Transverse colon (tissue), 4 donors: Measurements from ENCODE around the gene SYT11. TPM values are rescaled to one million over a fixed set of nuclear protein-coding genes. Genes with fewer than 3 reads are reported as not detected.
A peak's percentile ranks its signal among the peaks of the same experiment; 100 is the strongest.

Experiments
- DNase-seq: peaks from one replicate; pipeline ENCODE4 v3.0.0-alpha.2; 2019
- H3K27ac ChIP-seq, 4 donors: fragments of 200-600 bp; sonication (generic); 2 replicates each; pipeline ENCODE4 v1.5.1; 2016 to 2018; ENCODE audit warnings: inconsistent platforms in 4 of 4
- H3K27me3 ChIP-seq: fragments of 200-600 bp; sonication (generic); 2 replicates; pipeline ENCODE4 v1.5.1; 2017; ENCODE audit warnings: inconsistent platforms
- H3K36me3 ChIP-seq, 4 donors: fragments of 200-600 bp; sonication (generic); 2 replicates each; pipeline ENCODE4 v1.5.1; 2017 to 2019; ENCODE audit warnings: inconsistent platforms in 4 of 4
- H3K4me1 ChIP-seq, 4 donors: fragments of 200-600 bp; sonication (generic); 2 replicates each; pipeline ENCODE4 v1.5.1; 2017 to 2020; ENCODE audit warnings: inconsistent platforms in 4 of 4
- H3K4me3 ChIP-seq, 4 donors: fragments of 200-600 bp; sonication (generic); 1 replicate in 1 of 4; 2 replicates in 3 of 4; pipeline versions ENCODE4 v1.5.1 to v1.6.1; 2017 to 2019; ENCODE audit warnings: inconsistent platforms in 4 of 4
- H3K9me3 ChIP-seq, 2 donors: fragments of 200-600 bp; sonication (generic); 2 replicates each; pipeline ENCODE4 v1.5.1; 2017 to 2019; ENCODE audit warnings: inconsistent platforms in 2 of 2
- CTCF ChIP-seq, 5 experiments: fragments of 200-600 bp in 3 of 5; fragments of 450-650 bp in 2 of 5; sonication (generic) in 3 of 5; IDR thresholded peaks; 1 replicate in 2 of 5; 2 replicates in 3 of 5; pipeline ENCODE4 v1.5.1; 2016 to 2017; ENCODE audit warnings: antibody characterized with exemption in 5 of 5, inconsistent platforms in 3 of 5, mild to moderate bottlenecking in 2 of 5, moderate library complexity in 1 of 5
- EP300 ChIP-seq: sonication (generic); formaldehyde crosslinking; IDR thresholded peaks from one replicate; pipeline ENCODE4 v1.6.1; 2017; ENCODE audit warnings: antibody characterized with exemption, low read depth
- POLR2A ChIP-seq: fragments of 450-650 bp; IDR thresholded peaks from one replicate; pipeline ENCODE4 v1.6.1; 2016; ENCODE audit warnings: antibody characterized with exemption, mild to moderate bottlenecking, moderate library complexity
- POLR2AphosphoS5 ChIP-seq, 3 donors: sonication (generic); formaldehyde crosslinking; IDR thresholded peaks; one replicate each; pipeline ENCODE4 v1.6.1; 2016; ENCODE audit warnings: antibody characterized with exemption in 3 of 3
- WGBS, 2 donors: methylation state at CpG; one replicate each; pipeline ENCODE4 v1.1.5; 2018; ENCODE audit warnings: low coverage in 1 of 2; 5-methylcytosine and 5-hydroxymethylcytosine counted together
- in situ Hi-C, 4 donors: fragments of 200-750 bp; cut with MboI; loops; one replicate each; pipeline versions ENCODE4 v1.15.0 to v1.15.1; 2017; ENCODE audit warnings: low sequenced_read_pairs in 3 of 4, low pct_ligation_motif_present in 1 of 4, low pct_unique_long_range_greater_than_20kb in 1 of 4
- intact Hi-C: fragments of 100-400 bp; cut with DNase I; formaldehyde crosslinking; loops from one replicate; pipeline ENCODE4 v1.15.1; 2023; ENCODE audit warnings: low total_unique reads
- small RNA-seq, 4 donors: library from RNA; depleted of rRNA; stranded (forward); fragments of <200 nt; gene quantifications; one replicate each; pipeline ENCODE3, GENCODE V24; 2016
- total RNA-seq, 4 donors: library from RNA; depleted of rRNA; stranded (reverse); fragments of >200 nt; gene quantifications; one replicate each; pipeline ENCODE4 v1.1.0, GENCODE V29; 2016

SYT11 gene
- total RNA-seq, 4 donors from 2014 or later: 2.2 to 5.9 (median 3.6) TPM

- intact Hi-C loops: no loop called here
- H3K4me1 ChIP-seq: peaks cover 30 to 57% (median 43%) of the 10 kb centered on the region in 4 donors
- no peak for DNase-seq
- H3K27ac ChIP-seq: peak overlapping the region; percentile 91 to 96 (median 94)
- H3K36me3 ChIP-seq: peaks cover 0 to 40% (median 18%) of the 10 kb centered on the region in 4 donors
- WGBS, 2 donors: 27% methylated on average over 1 of the region's 1 CpG; no CpG with 5 or more reads in 1 of the 2 donors
- H3K9me3 ChIP-seq: no peaks in the 10 kb centered on the region
- H3K4me3 ChIP-seq: peak overlapping the region in 1 of 4 donors; percentile 89
- TF ChIP-seq CTCF (IDR thresholded peaks at IDR 0.05): no peak
- no peak for TF ChIP-seq POLR2AphosphoS5 (IDR thresholded peaks at IDR 0.05)
- TF ChIP-seq POLR2A: no peak
- no peak for TF ChIP-seq EP300
- in situ Hi-C loops: loop anchor here in 2 of 4 donors (10.0 kb wide), 1 partner anchor 53 kb away; no protein-coding TSS in a partner anchor
- H3K27me3 ChIP-seq: no peaks in the 10 kb centered on the region
Observed at GRCh38 chr1:155932081-155932480, 72.7 kb downstream of the SYT11 start.

- WGBS, 2 donors: 57 to 66% methylated on average over 1 to 5 of the region's 5 CpGs
- H3K36me3 ChIP-seq: peaks cover 0 to 36% (median 15%) of the 10 kb centered on the region in 4 donors
- DNase-seq: no peak
- no peaks in the 10 kb centered on the region for H3K27me3 ChIP-seq
- TF ChIP-seq CTCF (IDR thresholded peaks at IDR 0.05): no peak
- no peak for TF ChIP-seq POLR2A
- no peak for TF ChIP-seq POLR2AphosphoS5 (IDR thresholded peaks at IDR 0.05)
- TF ChIP-seq EP300: no peak
- in situ Hi-C loops: loop anchor here in 2 of 4 donors (10.0 kb wide), 1 partner anchor 52 kb away; no protein-coding TSS in a partner anchor
- no peaks in the 10 kb centered on the region for H3K9me3 ChIP-seq
- peak overlapping the region; percentile 91 to 96 (median 94) for H3K27ac ChIP-seq
- intact Hi-C loops: no loop called here
- H3K4me3 ChIP-seq: peak overlapping the region in 3 of 4 donors; percentile 80 to 89 (median 80)
- peaks cover 30 to 57% (median 43%) of the 10 kb centered on the region in 4 donors for H3K4me1 ChIP-seq
Observed at GRCh38 chr1:155932487-155932886, 73.1 kb downstream of the SYT11 start.

GRCh38 chr1:155933591-155934096 lies 74.3 kb downstream of the SYT11 start:
- peaks cover 30 to 62% (median 45%) of the 10 kb centered on the region in 4 donors for H3K4me1 ChIP-seq
- no peaks in the 10 kb centered on the region for H3K27me3 ChIP-seq
- WGBS, 2 donors: 2% methylated on average over 9 to 10 of the region's 10 CpGs
- in situ Hi-C loops: loop anchor here in 2 of 4 donors (10.0 kb wide), 1 partner anchor 51 kb away; no protein-coding TSS in a partner anchor
- no peaks in the 10 kb centered on the region for H3K9me3 ChIP-seq
- H3K4me3 ChIP-seq: peak overlapping the region; percentile 80 to 89 (median 83)
- intact Hi-C loops: no loop called here
- TF ChIP-seq CTCF (IDR thresholded peaks at IDR 0.05) (no peak), POLR2A (no peak)
- DNase-seq: no peak
- peaks cover 0 to 24% (median 9%) of the 10 kb centered on the region in 4 donors for H3K36me3 ChIP-seq
- peak overlapping the region; percentile 91 to 96 (median 94) for H3K27ac ChIP-seq

DNA sequence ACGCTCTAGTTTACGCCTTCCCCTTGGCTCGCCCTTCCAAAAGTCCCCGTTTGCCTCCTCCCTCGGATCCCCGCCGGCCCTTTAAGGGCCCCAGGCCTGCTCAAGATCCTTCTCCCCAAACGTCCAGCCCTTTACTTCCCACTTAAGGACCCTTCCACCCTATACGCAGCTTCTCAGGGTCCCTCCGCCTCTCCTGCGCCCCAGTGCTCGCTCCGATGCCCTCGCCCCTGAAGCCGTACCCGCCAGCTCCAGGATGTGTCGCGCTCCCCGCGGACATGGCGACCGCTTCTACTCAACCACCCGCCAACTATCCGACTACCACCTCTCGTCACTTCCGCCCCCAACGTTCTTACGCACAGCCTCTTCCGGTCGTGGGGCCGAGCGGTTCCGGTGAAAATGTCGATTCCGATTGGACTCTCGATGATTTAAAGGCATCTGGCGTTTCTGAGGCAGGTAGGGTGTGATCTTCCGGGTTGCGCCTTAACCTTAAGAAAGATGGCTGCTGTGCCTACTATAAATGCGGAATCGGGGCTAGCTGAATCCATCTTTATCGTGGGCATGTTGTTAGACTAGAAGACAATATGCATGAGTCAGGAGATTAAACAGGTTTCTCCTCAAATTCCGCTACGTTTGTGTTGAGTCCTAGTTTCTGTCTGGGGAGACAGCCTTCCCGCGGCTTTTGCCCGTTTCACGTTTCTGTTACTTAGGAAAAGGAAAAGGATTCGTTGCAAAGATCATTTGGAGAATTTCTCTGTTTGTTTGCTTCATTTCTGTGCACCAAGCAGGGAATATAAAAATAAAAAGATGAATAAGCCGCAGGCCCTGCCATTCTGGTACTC lies 74.9 kb downstream of the SYT11 start, which contains the start of gene KHDC4:
Gene KHDC4 (minus strand): TSS at position 317 of the 839 bp plus-strand sequence. CDS start 40 bp downstream, at position 277.
- in situ Hi-C loops (loop anchor here in 2 of 4 donors (10.0 kb wide), 1 partner anchor 50 kb away; no protein-coding TSS in a partner anchor), intact Hi-C loops (no loop called here)
- no peaks in the 10 kb centered on the region for H3K9me3 ChIP-seq
- DNase-seq: peak; percentile 97
- TF ChIP-seq POLR2A: peak; percentile 100
- peak; percentile 99 to 100 (median 100) for TF ChIP-seq POLR2AphosphoS5 (IDR thresholded peaks at IDR 0.05)
- no peak for TF ChIP-seq EP300
- H3K27ac ChIP-seq: peak within 1 kb of the TSS; percentile 91 to 96 (median 94)
- peaks cover 0 to 18% (median 6%) of the 10 kb centered on the region in 4 donors for H3K36me3 ChIP-seq
- H3K27me3 ChIP-seq: no peaks in the 10 kb centered on the region
- H3K4me3 ChIP-seq: peak within 1 kb of the TSS; percentile 80 to 89 (median 83)
- 1 to 11% methylated on average over 9 to 50 of the region's 50 CpGs for WGBS, 2 donors
- H3K4me1 ChIP-seq: peaks cover 30 to 60% (median 42%) of the 10 kb centered on the region in 4 donors

Small RNA genes within 50 kb of the gene (small RNA-seq; reads per million reads assigned to genes)
- gene RF00015 (0 reads per million in 4 donors), gene SCARNA4 (0 reads per million in 4 donors), gene SNORA80E (79.9 to 321 (median 191) reads per million in 4 donors)

Other genes starting within 250 kb of the SYT11 start
- 10 to 100 TPM in 2 of 4 donors, 1 to 10 TPM in 1, not detected in 1; 6.0 to 17.0 (median 12.9) TPM for gene MSTO1, start 249.3 kb upstream of the SYT11 start, total RNA-seq
- gene YY1AP1, start 170.8 kb upstream of the SYT11 start, total RNA-seq: 100 to 1,000 TPM in 1 of 4 donors, 10 to 100 TPM in 3; 84.0 to 198 (median 92.1) TPM
- 100 to 1,000 TPM in 2 of 4 donors, 10 to 100 TPM in 2; 81.9 to 134 (median 106) TPM for gene DAP3, start 170.5 kb upstream of the SYT11 start, total RNA-seq
- gene GON4L, start 2.4 kb upstream of the SYT11 start, total RNA-seq: 10 to 100 TPM; 36.3 to 75.6 (median 45.6) TPM
- gene RIT1, start 51.8 kb downstream of the SYT11 start, total RNA-seq: 10 to 100 TPM in 3 of 4 donors, 1 to 10 TPM in 1; 6.4 to 23.7 (median 17.0) TPM
- 100 to 1,000 TPM in 2 of 4 donors, 10 to 100 TPM in 2; 76.2 to 158 (median 98.7) TPM for gene KHDC4, start 74.8 kb downstream of the SYT11 start, total RNA-seq
- 10 to 100 TPM in 1 of 4 donors, 1 to 10 TPM in 2, under 1 TPM in 1; 0.80 to 11.6 (median 2.5) TPM for gene RXFP4, start 82.1 kb downstream of the SYT11 start, total RNA-seq
- gene ARHGEF2, start 119.0 kb downstream of the SYT11 start, total RNA-seq: 100 to 1,000 TPM; 107 to 244 (median 169) TPM
- gene SSR2, start 161.4 kb downstream of the SYT11 start, total RNA-seq: 100 to 1,000 TPM in 2 of 4 donors, 10 to 100 TPM in 2; 51.2 to 275 (median 168) TPM
- gene UBQLN4, start 194.2 kb downstream of the SYT11 start, total RNA-seq: 10 to 100 TPM in 3 of 4 donors, 1 to 10 TPM in 1; 7.9 to 21.3 (median 16.1) TPM
- gene LAMTOR2, start 195.2 kb downstream of the SYT11 start, total RNA-seq: 10 to 100 TPM; 20.9 to 70.9 (median 47.5) TPM
- gene RAB25, start 201.6 kb downstream of the SYT11 start, total RNA-seq: 100 to 1,000 TPM; 140 to 213 (median 174) TPM
- under 1 TPM in 3 of 4 donors, not detected in 1; 0.14 to 0.60 (median 0.48) TPM for gene MEX3A, start 222.9 kb downstream of the SYT11 start, total RNA-seq